Fibroblast of gingiva (primary cell): ENCODE measurements around the gene SYTL5.

ENCODE experiments used
- DNase-seq: peaks from one replicate; pipeline ENCODE4 v3.0.0-alpha.2; 2011; ENCODE audit warnings: low read depth

The SYTL5 gene

GRCh38 chrX:38028300-38028699 lies 21.9 kb downstream of the SYTL5 start:
- no peak for DNase-seq

GRCh38 chrX:38036466-38036865 lies 30.1 kb downstream of the SYTL5 start:
- DNase-seq = no peak

- no peak for DNase-seq
Measured at GRCh38 chrX:38038501-38038900, 32.1 kb downstream of the SYTL5 start.

GRCh38 chrX:38041237-38041636 lies 34.9 kb downstream of the SYTL5 start:
- DNase-seq = no peak

- DNase-seq = no peak
Measured at GRCh38 chrX:38044701-38045100, 38.3 kb downstream of the SYTL5 start.

- no peak for DNase-seq
Measured at GRCh38 chrX:38045538-38046096, 39.3 kb downstream of the SYTL5 start.

GRCh38 chrX:38048886-38049285 lies 42.5 kb downstream of the SYTL5 start:
- DNase-seq = no peak

GRCh38 chrX:38050806-38051205 lies 44.5 kb downstream of the SYTL5 start:
- no peak for DNase-seq

GRCh38 chrX:38052096-38052495 lies 45.7 kb downstream of the SYTL5 start:
- DNase-seq = peak; percentile 79

GRCh38 chrX:38055170-38055847 lies 49.0 kb downstream of the SYTL5 start:
- peak; percentile 53 for DNase-seq

- no peak for DNase-seq
Measured at GRCh38 chrX:38060331-38060878, 54.1 kb downstream of the SYTL5 start.

GRCh38 chrX:38061335-38061734 lies 55.0 kb downstream of the SYTL5 start:
- DNase-seq = no peak

- DNase-seq = no peak
Measured at GRCh38 chrX:38066934-38067333, 60.6 kb downstream of the SYTL5 start.

GRCh38 chrX:38069273-38069672 lies 62.9 kb downstream of the SYTL5 start:
- no peak for DNase-seq

GRCh38 chrX:38069991-38070390 lies 63.6 kb downstream of the SYTL5 start:
- DNase-seq = no peak

- DNase-seq = no peak
Measured at GRCh38 chrX:38079463-38079862, 73.1 kb downstream of the SYTL5 start.

- no peak for DNase-seq
Measured at GRCh38 chrX:38080808-38081207, 74.5 kb downstream of the SYTL5 start.

- DNase-seq = no peak
Measured at GRCh38 chrX:38081909-38082308, 75.6 kb downstream of the SYTL5 start.

- no peak for DNase-seq
Measured at GRCh38 chrX:38082309-38082708, 76.0 kb downstream of the SYTL5 start.

GRCh38 chrX:38085813-38086212 lies 79.5 kb downstream of the SYTL5 start:
- DNase-seq = no peak

- DNase-seq = no peak
Measured at GRCh38 chrX:38086451-38087215, 80.3 kb downstream of the SYTL5 start.

- no peak for DNase-seq
Measured at GRCh38 chrX:38087594-38087993, 81.2 kb downstream of the SYTL5 start.
